CD14-positive monocyte (primary cell): Measurements from ENCODE around the gene CEP112. TPM values are rescaled to one million over a fixed set of nuclear protein-coding genes. Genes with fewer than 3 reads are reported as not detected.

Experiments
- DNase-seq, 3 donors: peaks; one replicate each; pipeline ENCODE4 v3.0.0-alpha.2; 2011 to 2022
- H2AFZ ChIP-seq: 2 replicates; pipeline ENCODE4 v1.6.0; 2012; ENCODE audit warnings: mild to moderate bottlenecking, low read depth, low read length, inconsistent platforms; ENCODE audit not compliant: insufficient read depth, poor library complexity, severe bottlenecking
- H3K27ac ChIP-seq, 2 donors: 1 replicate in 1 of 2; 2 replicates in 1 of 2; pipeline ENCODE4 v1.5.1; 2012 to 2013; ENCODE audit warnings: low read length in 2 of 2, control low read depth in 1 of 2, inconsistent platforms in 1 of 2, low read depth in 1 of 2, mild to moderate bottlenecking in 1 of 2
- H3K27me3 ChIP-seq, 2 donors: one replicate each; pipeline versions ENCODE4 v1.6.0 to v1.6.1; 2011 to 2013; ENCODE audit warnings: low read length in 2 of 2; ENCODE audit not compliant: control insufficient read depth in 2 of 2, insufficient read depth in 2 of 2
- H3K36me3 ChIP-seq, 2 donors: replicated peaks in 1 of 2; 1 replicate in 1 of 2; 2 replicates in 1 of 2; pipeline versions ENCODE4 v1.5.1 to v1.6.1; 2012 to 2013; ENCODE audit warnings: low read length in 2 of 2, control low read depth in 1 of 2, inconsistent platforms in 1 of 2, mild to moderate bottlenecking in 1 of 2; ENCODE audit not compliant: insufficient read depth in 2 of 2, control insufficient read depth in 1 of 2
- H3K4me1 ChIP-seq, 2 donors: 1 replicate in 1 of 2; 2 replicates in 1 of 2; pipeline versions ENCODE4 v1.5.1 to v1.6.1; 2012 to 2013; ENCODE audit warnings: low read length in 2 of 2, control low read depth in 1 of 2, inconsistent platforms in 1 of 2, mild to moderate bottlenecking in 1 of 2, moderate library complexity in 1 of 2; ENCODE audit not compliant: insufficient read depth in 2 of 2, control insufficient read depth in 1 of 2
- H3K4me2 ChIP-seq: replicated peaks from 2 replicates; pipeline ENCODE3; 2012; ENCODE audit warnings: low read length, moderate library complexity, mild to moderate bottlenecking; ENCODE audit not compliant: poor library complexity, severe bottlenecking; ENCODE audit errors: extremely low read depth
- H3K4me3 ChIP-seq, 3 experiments: fragments of 200-600 bp in 1 of 3; sonication (generic) in 1 of 3; replicated peaks in 1 of 3; 1 replicate in 2 of 3; 2 replicates in 1 of 3; pipeline ENCODE4 v1.5.1; 2011 to 2013; ENCODE audit warnings: low read length in 3 of 3, mild to moderate bottlenecking in 3 of 3, control low read depth in 2 of 3, low read depth in 2 of 3, inconsistent platforms in 1 of 3, moderate library complexity in 1 of 3
- H3K79me2 ChIP-seq: 2 replicates; pipeline ENCODE4 v1.6.0; 2012; ENCODE audit warnings: mild to moderate bottlenecking, control low read depth, inconsistent platforms, low read length, moderate library complexity; ENCODE audit not compliant: insufficient read depth
- H3K9ac ChIP-seq: 2 replicates; pipeline ENCODE4 v1.6.0; 2017; ENCODE audit warnings: low read length, mild to moderate bottlenecking; ENCODE audit not compliant: insufficient read depth, poor library complexity, severe bottlenecking
- H3K9me3 ChIP-seq, 2 donors: replicated peaks in 1 of 2; 1 replicate in 1 of 2; 2 replicates in 1 of 2; pipeline versions ENCODE4 v1.5.1 to v1.6.1; 2012 to 2013; ENCODE audit warnings: low read length in 2 of 2, control low read depth in 1 of 2; ENCODE audit not compliant: control insufficient read depth in 1 of 2, insufficient read depth in 1 of 2
- H4K20me1 ChIP-seq: 2 replicates; pipeline ENCODE4 v1.6.0; 2012; ENCODE audit warnings: mild to moderate bottlenecking, low read length, control low read depth, moderate library complexity; ENCODE audit not compliant: insufficient read depth
- H3K27ac Mint-ChIP-seq, 7 donors: one replicate each; pipeline ENCODE4 v1.8.0; 2020; ENCODE audit warnings: mild to moderate bottlenecking in 7 of 7, mixed read lengths in 7 of 7, moderate library complexity in 6 of 7, inconsistent platforms in 2 of 7
- H3K27me3 Mint-ChIP-seq, 3 donors: one replicate each; pipeline ENCODE4 v1.8.0; 2021 to 2022; ENCODE audit warnings: low read depth in 3 of 3, mild to moderate bottlenecking in 3 of 3, mixed read lengths in 3 of 3, moderate library complexity in 3 of 3, inconsistent platforms in 1 of 3
- H3K36me3 Mint-ChIP-seq, 2 donors: one replicate each; pipeline ENCODE4 v1.8.0; 2020; ENCODE audit warnings: mixed read lengths in 2 of 2, inconsistent platforms in 1 of 2, mild to moderate bottlenecking in 1 of 2
- H3K4me1 Mint-ChIP-seq: one replicate; pipeline ENCODE4 v1.8.0; 2020; ENCODE audit warnings: mild to moderate bottlenecking, mixed read lengths
- H3K4me3 Mint-ChIP-seq, 2 donors: one replicate each; pipeline ENCODE4 v1.8.0; 2020; ENCODE audit warnings: mild to moderate bottlenecking in 2 of 2, mixed read lengths in 2 of 2, moderate library complexity in 1 of 2
- H3K9me3 Mint-ChIP-seq, 7 donors: one replicate each; pipeline ENCODE4 v1.8.0; 2020 to 2022; ENCODE audit warnings: mixed read lengths in 7 of 7, mild to moderate bottlenecking in 6 of 7, moderate library complexity in 6 of 7, inconsistent platforms in 2 of 7
- CTCF ChIP-seq: fragments of 200-600 bp; IDR thresholded peaks from one replicate; pipeline ENCODE4 v1.8.0; 2022; ENCODE audit warnings: antibody characterized with exemption, mild to moderate bottlenecking
- WGBS: methylation state at CpG from one replicate; pipeline ENCODE4 v1.1.5; 2013; ENCODE audit warnings: missing lambda C conversion rate; ENCODE audit not compliant: insufficient coverage; 5-methylcytosine and 5-hydroxymethylcytosine counted together
- intact Hi-C, 2 donors: fragments of 100-400 bp; cut with micrococcal nuclease; formaldehyde crosslinking; loops; one replicate each; pipeline versions ENCODE4 v1.15.0 to v1.15.1; 2023
- polyA plus RNA-seq, 3 donors: library from polyadenylated mRNA; depleted of rRNA in 1 of 3; unstranded in 2 of 3; stranded (reverse) in 1 of 3; fragments of 300-500 nt in 2 of 3; fragments of >200 nt in 1 of 3; fragmentation: Illumina TruSeq in 2 of 3; gene quantifications; 1 replicate in 2 of 3; 2 replicates in 1 of 3; pipeline ENCODE4 v1.2.3, GENCODE V29; 2012 to 2021

Gene CEP112
- polyA plus RNA-seq, 3 donors, result 0.10 TPM; not detected in 2

- H3K4me1 Mint-ChIP-seq, result no peaks in the 10 kb centered on the region
- peaks cover 0 to 6% (median 0%) of the 10 kb centered on the region in 3 donors for H3K27me3 Mint-ChIP-seq
- H3K4me2 ChIP-seq, result no peak overlapping the region
- H3K9ac ChIP-seq, result no peak overlapping the region
- H3K36me3 Mint-ChIP-seq, result no peaks in the 10 kb centered on the region
- no peaks in the 10 kb centered on the region for H3K4me1 ChIP-seq
- no peaks in the 10 kb centered on the region for H3K36me3 ChIP-seq
- H3K9me3 Mint-ChIP-seq, result peaks cover 0 to 7% (median 0%) of the 10 kb centered on the region in 7 donors
- no CpG with 5 or more reads among the region's 2 CpGs for WGBS
- DNase-seq, result no peak
- H2AFZ ChIP-seq, result no peak overlapping the region
- intact Hi-C loops, result no loop called here
- H3K4me3 ChIP-seq, result no peak overlapping the region
- H3K27me3 ChIP-seq, result no peaks in the 10 kb centered on the region
- H3K27ac Mint-ChIP-seq, result no peak overlapping the region
- peaks cover 0 to 5% of the 10 kb centered on the region in 2 donors for H3K9me3 ChIP-seq
- no peak overlapping the region for H3K4me3 Mint-ChIP-seq
- no peak for TF ChIP-seq CTCF
- H3K27ac ChIP-seq, result no peak overlapping the region
- no peaks in the 10 kb centered on the region for H3K79me2 ChIP-seq
- H4K20me1 ChIP-seq, result no peaks in the 10 kb centered on the region
Measured at GRCh38 chr17:66135219-66135618, 56.7 kb downstream of the CEP112 start.

DNA sequence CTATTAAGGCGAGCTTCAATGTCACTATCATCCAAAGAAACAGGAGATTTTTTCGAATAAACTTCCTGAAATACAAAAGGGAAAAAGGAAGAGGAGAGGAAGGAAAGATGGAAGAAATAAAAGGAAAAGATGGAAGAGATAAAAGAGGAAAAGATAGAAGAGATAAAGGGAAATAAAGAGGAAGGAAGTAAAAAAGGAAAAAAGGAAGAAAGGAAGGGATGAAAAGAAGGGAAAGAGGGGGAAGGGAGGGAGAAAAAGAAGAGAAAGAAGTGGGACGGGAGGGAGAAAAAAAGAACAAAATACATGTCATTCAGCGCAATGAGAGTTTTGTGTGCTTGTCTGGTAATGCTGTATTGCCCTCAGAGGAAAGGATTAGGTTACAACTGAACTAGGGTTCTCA is 62.2 kb downstream of the CEP112 start:
- no peak overlapping the region for H3K4me2 ChIP-seq
- Mint-ChIP-seq H3K27me3 (peaks cover 0 to 5% (median 0%) of the 10 kb centered on the region in 3 donors), H3K4me3 (no peak overlapping the region), H3K36me3 (no peaks in the 10 kb centered on the region), H3K4me1 (no peaks in the 10 kb centered on the region), H3K27ac (no peak overlapping the region), H3K9me3 (peaks cover 0 to 2% (median 0%) of the 10 kb centered on the region in 7 donors)
- DNase-seq, result no peak
- H3K9ac ChIP-seq, result no peak overlapping the region
- no peaks in the 10 kb centered on the region for H3K27me3 ChIP-seq
- no CpG with 5 or more reads among the region's 4 CpGs for WGBS
- H3K36me3 ChIP-seq, result no peaks in the 10 kb centered on the region
- no peaks in the 10 kb centered on the region for H3K4me1 ChIP-seq
- H3K79me2 ChIP-seq, result no peaks in the 10 kb centered on the region
- H2AFZ ChIP-seq, result no peak overlapping the region
- no peak overlapping the region for H3K27ac ChIP-seq
- no peak for TF ChIP-seq CTCF
- H4K20me1 ChIP-seq, result no peaks in the 10 kb centered on the region
- H3K4me3 ChIP-seq, result no peak overlapping the region
- intact Hi-C loops, result no loop called here
- no peaks in the 10 kb centered on the region for H3K9me3 ChIP-seq
